Epithelial cell of proximal tubule (primary cell): ENCODE data around the gene ALDH2. TPM values are rescaled to one million over a fixed set of nuclear protein-coding genes. Genes with fewer than 3 reads are reported as not detected.

Source experiments
- DNase-seq: peaks from one replicate; pipeline ENCODE4 v3.0.0-alpha.2; 2011; ENCODE audit warnings: low read depth
- H3K4me3 ChIP-seq: 2 replicates; pipeline ENCODE4 v1.5.1; 2011; ENCODE audit warnings: low read depth, mild to moderate bottlenecking, low read length
- total RNA-seq: library from RNA; depleted of rRNA; stranded (reverse); fragments of >200 nt; gene quantifications from 2 replicates; pipeline ENCODE4 v1.2.3, GENCODE V29; 2015
- TF ChIP-seq, protein P1 (sequence below): conservative IDR thresholded peaks from 2 replicates; pipeline ENCODE4 v1.5.1; 2012; ENCODE audit warnings: low read depth, mild to moderate bottlenecking, low read length

Gene ALDH2
- total RNA-seq, 1 donor from 2014 or later, result 19.3 TPM

DNA sequence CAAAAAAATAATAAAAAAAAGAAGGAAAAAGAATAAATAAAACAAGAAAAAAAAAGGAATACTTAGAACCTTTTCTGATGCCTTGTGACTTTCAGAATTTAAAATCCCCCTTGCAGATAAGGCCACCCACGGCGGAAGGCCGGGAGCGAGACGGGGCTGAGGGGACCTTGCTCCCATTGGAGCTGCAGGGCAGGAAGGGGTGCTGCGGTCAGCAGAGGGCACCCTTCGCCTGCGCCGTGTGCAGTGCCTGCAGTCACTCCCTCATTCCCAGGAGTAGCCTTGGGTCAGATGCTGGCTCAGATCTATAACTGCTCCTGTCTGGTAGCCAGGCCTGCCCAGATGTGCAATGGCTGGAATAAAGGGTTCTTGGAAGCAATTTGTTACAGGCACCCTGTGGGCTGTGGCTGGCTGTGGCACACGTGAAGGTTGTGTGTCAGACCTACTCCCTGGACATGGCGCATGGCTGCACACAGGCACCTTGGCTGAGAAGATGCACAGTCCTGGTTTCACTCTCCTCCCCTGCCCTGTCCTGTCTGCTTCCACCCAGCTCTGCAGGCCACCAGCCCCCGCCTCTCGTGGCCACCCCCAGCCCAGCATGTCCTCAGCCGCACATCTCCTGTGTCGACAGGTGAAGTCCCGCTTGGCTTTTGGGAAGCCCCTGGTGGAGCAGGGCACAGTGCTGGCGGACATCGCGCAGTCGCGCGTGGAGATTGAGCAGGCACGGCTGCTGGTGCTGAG, 13.4 kb upstream of the ALDH2 start:
- H3K4me3 ChIP-seq, result no peak overlapping the region
- no peak for DNase-seq
- TF ChIP-seq, protein P1, sequence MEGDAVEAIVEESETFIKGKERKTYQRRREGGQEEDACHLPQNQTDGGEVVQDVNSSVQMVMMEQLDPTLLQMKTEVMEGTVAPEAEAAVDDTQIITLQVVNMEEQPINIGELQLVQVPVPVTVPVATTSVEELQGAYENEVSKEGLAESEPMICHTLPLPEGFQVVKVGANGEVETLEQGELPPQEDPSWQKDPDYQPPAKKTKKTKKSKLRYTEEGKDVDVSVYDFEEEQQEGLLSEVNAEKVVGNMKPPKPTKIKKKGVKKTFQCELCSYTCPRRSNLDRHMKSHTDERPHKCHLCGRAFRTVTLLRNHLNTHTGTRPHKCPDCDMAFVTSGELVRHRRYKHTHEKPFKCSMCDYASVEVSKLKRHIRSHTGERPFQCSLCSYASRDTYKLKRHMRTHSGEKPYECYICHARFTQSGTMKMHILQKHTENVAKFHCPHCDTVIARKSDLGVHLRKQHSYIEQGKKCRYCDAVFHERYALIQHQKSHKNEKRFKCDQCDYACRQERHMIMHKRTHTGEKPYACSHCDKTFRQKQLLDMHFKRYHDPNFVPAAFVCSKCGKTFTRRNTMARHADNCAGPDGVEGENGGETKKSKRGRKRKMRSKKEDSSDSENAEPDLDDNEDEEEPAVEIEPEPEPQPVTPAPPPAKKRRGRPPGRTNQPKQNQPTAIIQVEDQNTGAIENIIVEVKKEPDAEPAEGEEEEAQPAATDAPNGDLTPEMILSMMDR, result peak; percentile 95

DNA sequence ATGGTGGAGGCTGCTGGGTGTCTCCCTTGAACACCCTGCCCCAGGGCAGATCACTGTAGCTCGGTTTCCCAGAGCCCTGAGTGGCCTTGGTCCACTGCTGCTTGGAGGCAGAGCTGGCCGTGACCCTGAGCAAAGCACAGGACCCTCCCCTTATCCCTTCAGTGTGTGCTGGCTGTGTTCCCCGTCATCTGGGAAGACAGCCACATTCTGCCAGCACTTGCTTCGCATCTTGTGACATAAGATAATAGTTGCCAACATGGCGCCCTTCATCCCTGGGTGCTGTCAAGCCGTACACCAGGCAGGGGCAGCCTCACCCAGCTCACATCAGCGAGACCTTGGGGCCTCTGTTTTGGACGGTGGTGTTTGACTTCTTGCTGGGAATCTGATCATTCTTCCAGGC, 12.1 kb upstream of the ALDH2 start:
- TF ChIP-seq, protein P1, result no peak

GRCh38 chr12:111756196-111756595, 10.5 kb upstream of the ALDH2 start:
- TF ChIP-seq, protein P1, result no peak
- no peak overlapping the region for H3K4me3 ChIP-seq
- no peak for DNase-seq

More for the DNA sequence above, 12.1 kb upstream of the ALDH2 start:
- no peak overlapping the region for H3K4me3 ChIP-seq
- no peak for DNase-seq

GRCh38 chr12:111756681-111757080, 10.1 kb upstream of the ALDH2 start:
- DNase-seq, result no peak
- no peak overlapping the region for H3K4me3 ChIP-seq
- TF ChIP-seq, protein P1, result no peak

DNA sequence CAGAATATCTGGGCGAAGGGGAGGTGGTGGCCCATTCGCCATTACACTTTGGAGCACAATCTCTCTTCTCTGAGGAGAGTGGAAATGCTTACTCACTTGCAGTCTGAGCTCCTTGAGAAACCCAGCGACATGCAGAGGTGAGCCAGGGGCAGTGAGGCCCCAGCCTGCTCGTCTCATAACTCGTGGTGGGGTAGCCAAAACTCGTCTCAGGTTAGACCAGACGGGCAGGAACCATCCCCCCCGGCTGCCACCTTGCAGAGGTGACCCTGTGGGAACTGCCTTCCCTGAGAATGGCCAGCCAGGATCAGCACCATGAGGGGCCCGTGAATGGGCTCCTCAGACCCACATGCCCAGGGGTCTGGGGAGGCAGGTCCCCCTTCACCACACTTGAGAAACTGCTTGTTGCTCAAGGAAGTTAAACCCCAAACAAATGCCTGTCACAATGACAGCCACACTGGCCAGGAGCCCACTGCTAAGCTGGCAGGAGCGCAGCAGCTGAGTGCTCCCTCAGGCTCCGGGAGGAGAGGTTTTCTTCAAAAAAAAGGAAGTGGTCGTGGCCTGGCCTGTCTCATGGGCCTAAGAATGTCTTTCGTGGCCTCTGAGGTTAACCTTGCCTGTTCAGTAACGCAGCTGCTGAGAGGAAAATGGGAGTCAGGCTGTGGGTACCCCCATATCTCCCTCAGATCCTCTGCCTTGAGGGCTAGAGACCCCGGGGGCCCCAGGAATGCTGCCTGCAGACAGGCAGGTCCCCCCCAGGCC, 9.2 kb upstream of the ALDH2 start:
- DNase-seq, result no peak
- TF ChIP-seq, protein P1, result no peak
- H3K4me3 ChIP-seq, result no peak overlapping the region

GRCh38 chr12:111758120-111758561, 8.6 kb upstream of the ALDH2 start:
- TF ChIP-seq, protein P1, result no peak
- DNase-seq, result no peak
- no peak overlapping the region for H3K4me3 ChIP-seq
